ENCODE results near the gene ALDH1A3. TPM values are rescaled to one million over a fixed set of nuclear protein-coding genes. Genes with fewer than 3 reads are reported as not detected.

The ALDH1A3 gene
- polyA plus RNA-seq, 1 of the 3 experiments (the other 2 are of a cell fraction) = 4.4 TPM

DNA sequence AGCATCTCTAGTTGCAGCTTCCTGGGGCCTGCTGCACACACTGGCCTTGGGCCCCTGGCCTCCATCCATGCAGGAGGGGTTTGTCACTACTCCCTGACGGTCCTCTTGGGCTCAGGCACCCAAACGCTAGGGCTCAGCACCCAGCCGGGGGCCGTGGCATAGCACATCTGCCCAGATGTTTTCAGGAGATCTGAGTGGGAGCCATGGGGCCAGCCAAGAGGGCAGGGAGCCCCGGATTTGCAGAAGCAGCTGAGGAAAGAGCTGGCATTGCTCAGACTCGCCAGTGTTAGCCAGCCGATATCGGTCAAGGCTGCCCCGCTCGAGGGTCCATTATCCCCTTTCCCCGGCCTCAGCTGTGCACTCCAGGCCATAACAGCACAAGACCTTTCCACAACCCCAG lies 1.5 kb upstream of the ALDH1A3 start:
- H3K27ac ChIP-seq (ENCODE audit: low read depth in 2 of 2, low read length in 1 of 2) = no peak overlapping the region; a peak in 1 of 4 replicates
- no peak overlapping the region for H3K4me3 ChIP-seq (ENCODE audit: low read depth in 2 of 2, low read length in 1 of 2)
- ChIA-PET POLR2A (no interaction called here), CTCF (interaction anchor here (0.7 to 5.6 kb wide), 10 partner anchors 8 to 206 kb away, joined by 3 to 45 read pairs (median 3); no protein-coding TSS in a partner anchor)
- H3K27me3 ChIP-seq (ENCODE audit: insufficient read depth) = no peaks in the 10 kb centered on the region
- H3K4me2 ChIP-seq = no peak overlapping the region
- no peaks in the 10 kb centered on the region for H3K36me3 ChIP-seq (replicated peaks in 1 of 2; ENCODE audit: control insufficient read depth in 1 of 2, insufficient read depth in 2 of 2, low read length in 1 of 2)
- no peak overlapping the region for H3K9ac ChIP-seq
- no peak overlapping the region for H2AFZ ChIP-seq (ENCODE audit: low read depth)
- H3K9me2 ChIP-seq = no peaks in the 10 kb centered on the region
- H4K20me1 ChIP-seq (ENCODE audit: insufficient read depth) = no peaks in the 10 kb centered on the region
- DNase-seq = no peak
- no peaks in the 10 kb centered on the region for H3K9me3 ChIP-seq
- no peaks in the 10 kb centered on the region for H3F3A ChIP-seq (replicated peaks; ENCODE audit: insufficient read depth)
- H3K4me1 ChIP-seq (ENCODE audit: control insufficient read depth in 1 of 2, insufficient read depth in 2 of 2, low read depth in 1 of 2, low read length in 1 of 2) = peaks cover 0 to 31% of the 10 kb centered on the region in 2 experiments; a peak in 1 of 4 replicates
- WGBS (ENCODE audit: low lambda C conversion rate) = 76% methylated on average over 7 of the region's 11 CpGs
- TF ChIP-seq JUND (IDR thresholded peaks at IDR 0.05) = no peak
- no peaks in the 10 kb centered on the region for H3K79me2 ChIP-seq (ENCODE audit: insufficient read depth)

DNA sequence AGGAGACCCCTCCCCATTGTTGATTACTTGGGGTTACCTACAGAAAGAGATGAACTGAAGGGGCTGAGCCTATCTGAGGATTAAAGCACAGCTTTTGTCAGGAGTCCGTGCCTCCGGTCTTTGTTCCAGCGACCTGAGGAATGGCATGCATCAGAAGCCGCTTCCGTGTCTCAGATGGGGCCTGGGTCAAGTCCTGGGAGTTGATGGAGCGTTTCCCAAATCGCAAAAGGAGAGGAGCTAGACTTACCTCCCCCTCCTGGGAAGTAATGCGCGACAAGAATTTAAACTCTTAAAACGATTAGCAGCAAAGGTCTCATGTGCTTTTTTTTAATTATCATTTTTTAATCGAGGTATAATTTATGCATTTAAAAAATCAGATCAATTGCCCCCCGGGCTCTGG lies 983 bp upstream of the ALDH1A3 start:
- ChIA-PET POLR2A (no interaction called here), CTCF (interaction anchor here (0.6 to 5.6 kb wide), 10 partner anchors 9 to 207 kb away, joined by 3 to 45 read pairs (median 4); no protein-coding TSS in a partner anchor)
- Histone ChIP-seq H3K9ac (no peak overlapping the region), H3K4me2 (peak overlapping the region; percentile 50; the same call in 1 of the 2 replicates), H3K27me3 (ENCODE audit: insufficient read depth) (no peaks in the 10 kb centered on the region), H3F3A (replicated peaks; ENCODE audit: insufficient read depth) (no peaks in the 10 kb centered on the region), H2AFZ (ENCODE audit: low read depth) (no peak overlapping the region), H3K9me2 (no peaks in the 10 kb centered on the region), H3K79me2 (ENCODE audit: insufficient read depth) (no peaks in the 10 kb centered on the region), H3K36me3 (replicated peaks in 1 of 2; ENCODE audit: control insufficient read depth in 1 of 2, insufficient read depth in 2 of 2, low read length in 1 of 2) (no peaks in the 10 kb centered on the region), H3K9me3 (no peaks in the 10 kb centered on the region), H4K20me1 (ENCODE audit: insufficient read depth) (no peaks in the 10 kb centered on the region), H3K27ac (ENCODE audit: low read depth in 2 of 2, low read length in 1 of 2) (peak overlapping the region in 1 of 2 experiments; percentile 73; a peak in 1 of 4 replicates), H3K4me1 (ENCODE audit: control insufficient read depth in 1 of 2, insufficient read depth in 2 of 2, low read depth in 1 of 2, low read length in 1 of 2) (peaks cover 0 to 35% of the 10 kb centered on the region in 2 experiments; a peak in 1 of 4 replicates), H3K4me3 (ENCODE audit: low read depth in 2 of 2, low read length in 1 of 2) (peak overlapping the region; percentile 37 to 57; a peak in 3 of 4 replicates)
- TF ChIP-seq REST (IDR thresholded peaks at IDR 0.05; ENCODE audit: low read depth, low read length) (no peak), NRF1 (IDR thresholded peaks at IDR 0.05; ENCODE audit: low read depth, low read length) (no peak), GABPA (IDR thresholded peaks at IDR 0.05; ENCODE audit: low read depth) (no peak), RAD21 (IDR thresholded peaks at IDR 0.05; ENCODE audit: low read length) (no peak), NFIC (IDR thresholded peaks at IDR 0.05; ENCODE audit: borderline replicate concordance) (no peak), ELF1 (IDR thresholded peaks at IDR 0.05) (no peak), RFX5 (IDR thresholded peaks at IDR 0.05; ENCODE audit: low read length) (no peak), ZBTB33 (IDR thresholded peaks at IDR 0.05; ENCODE audit: borderline replicate concordance, low read depth) (no peak), FOXJ3 (CRISPR knock-in tag; IDR thresholded peaks at IDR 0.05) (no peak)
- TF ChIP-seq, protein P1, sequence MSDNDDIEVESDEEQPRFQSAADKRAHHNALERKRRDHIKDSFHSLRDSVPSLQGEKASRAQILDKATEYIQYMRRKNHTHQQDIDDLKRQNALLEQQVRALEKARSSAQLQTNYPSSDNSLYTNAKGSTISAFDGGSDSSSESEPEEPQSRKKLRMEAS (IDR thresholded peaks at IDR 0.05; ENCODE audit: low read depth) = no peak
- TF ChIP-seq, protein P2, sequence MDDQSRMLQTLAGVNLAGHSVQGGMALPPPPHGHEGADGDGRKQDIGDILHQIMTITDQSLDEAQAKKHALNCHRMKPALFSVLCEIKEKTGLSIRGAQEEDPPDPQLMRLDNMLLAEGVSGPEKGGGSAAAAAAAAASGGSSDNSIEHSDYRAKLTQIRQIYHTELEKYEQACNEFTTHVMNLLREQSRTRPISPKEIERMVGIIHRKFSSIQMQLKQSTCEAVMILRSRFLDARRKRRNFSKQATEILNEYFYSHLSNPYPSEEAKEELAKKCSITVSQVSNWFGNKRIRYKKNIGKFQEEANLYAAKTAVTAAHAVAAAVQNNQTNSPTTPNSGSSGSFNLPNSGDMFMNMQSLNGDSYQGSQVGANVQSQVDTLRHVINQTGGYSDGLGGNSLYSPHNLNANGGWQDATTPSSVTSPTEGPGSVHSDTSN (IDR thresholded peaks at IDR 0.05) = no peak
- DNase-seq = no peak
- WGBS (ENCODE audit: low lambda C conversion rate) = 82% methylated on average over 12 of the region's 12 CpGs
